Ovary (tissue), 9 donors: ENCODE measurements around the gene ITPK1. TPM values are rescaled to one million over a fixed set of nuclear protein-coding genes. Genes with fewer than 3 reads are reported as not detected.

Source experiments
- DNase-seq, 5 donors: peaks; one replicate each; pipeline ENCODE4 v3.0.0-alpha.2; 2019 to 2020
- H3K27ac ChIP-seq, 2 donors: fragments of 200-600 bp; one replicate each; pipeline versions ENCODE4 v1.5.1 to v1.8.0; 2019 to 2022
- H3K27me3 ChIP-seq: fragments of 200-600 bp; one replicate; pipeline ENCODE4 v1.8.0; 2022
- H3K36me3 ChIP-seq: fragments of 200-600 bp; sonication (generic); one replicate; pipeline ENCODE4 v1.5.1; 2019
- H3K4me1 ChIP-seq: one replicate; pipeline ENCODE4 v1.8.1; 2013; ENCODE audit warnings: mild to moderate bottlenecking, moderate library complexity; ENCODE audit not compliant: insufficient read depth
- H3K4me3 ChIP-seq: fragments of 200-600 bp; sonication (generic); one replicate; pipeline ENCODE4 v1.5.1; 2017
- H3K9me3 ChIP-seq, 2 donors: fragments of 200-600 bp in 1 of 2; sonication (generic) in 1 of 2; one replicate each; pipeline versions ENCODE4 v1.5.1 to v1.8.1; 2013 to 2019; ENCODE audit warnings: mild to moderate bottlenecking in 1 of 2, moderate library complexity in 1 of 2
- CTCF ChIP-seq, 3 donors: fragments of 450-650 bp in 2 of 3; fragments of 200-600 bp in 1 of 3; IDR thresholded peaks; one replicate each; pipeline versions ENCODE4 v1.5.1 to v1.8.0; 2016 to 2022; ENCODE audit warnings: antibody characterized with exemption in 3 of 3, mild to moderate bottlenecking in 1 of 3
- EP300 ChIP-seq: sonication (generic); formaldehyde crosslinking; IDR thresholded peaks from one replicate; pipeline ENCODE4 v1.6.1; 2017; ENCODE audit warnings: antibody characterized with exemption
- POLR2A ChIP-seq: fragments of 450-650 bp; IDR thresholded peaks from one replicate; pipeline ENCODE4 v1.6.1; 2017; ENCODE audit warnings: antibody characterized with exemption, mild to moderate bottlenecking, moderate library complexity
- WGBS, 3 donors: extraction: QIAGEN DNeasy Blood & Tissue Kit in 1 of 3; methylation state at CpG; one replicate each; pipeline versions ENCODE4 v1.1.5 to v1.1.7; 2013 to 2017; 5-methylcytosine and 5-hydroxymethylcytosine counted together
- intact Hi-C, 4 donors: fragments of 100-400 bp; cut with DNase I; formaldehyde crosslinking; loops; one replicate each; pipeline versions ENCODE4 v1.11.0 to v1.15.1; 2022 to 2023
- polyA plus RNA-seq, 2 donors: library from polyadenylated mRNA; stranded (reverse); fragments of 200-250 nt in 1 of 2; fragments of 350-450 nt in 1 of 2; fragmentation: Illumina TruSeq in 1 of 2; extraction: RNeasy Lipid Tissue Mini Kit (QIAGEN cat#74804) in 1 of 2; gene quantifications; one replicate each; pipeline ENCODE4 v1.2.3, GENCODE V29; 2013 to 2014
- total RNA-seq, 7 donors: library from RNA; depleted of rRNA in 2 of 7; stranded (reverse); fragments of >200 nt in 2 of 7; fragmentation: NEBNext Ultra II Directional in 3 of 7; extraction: Animal tissue kit (Norgen Biotek cat#: 25700) in 3 of 7; gene quantifications; one replicate each; pipeline versions ENCODE4 v1.1.0 to v1.2.4, GENCODE V29; 2016 to 2023
- donor health status: DM: no; HTN: no; CAD: no; lungs with moderate emphysema.
- donor health status: DM: no; HTN: no; CAD: no.
- donor health status: Bipolar disorder and iron deficiency.
- donor health status: DM: yes; HTN: yes; CAD: no.
- donor health status: DM: no; HTN: no; CAD: no.
- donor health status: DM: yes; HTN: yes; CAD: no.

Gene ITPK1
- total and polyA plus RNA-seq, 9 donors: 23.6 to 57.8 (median 49.3) TPM

DNA sequence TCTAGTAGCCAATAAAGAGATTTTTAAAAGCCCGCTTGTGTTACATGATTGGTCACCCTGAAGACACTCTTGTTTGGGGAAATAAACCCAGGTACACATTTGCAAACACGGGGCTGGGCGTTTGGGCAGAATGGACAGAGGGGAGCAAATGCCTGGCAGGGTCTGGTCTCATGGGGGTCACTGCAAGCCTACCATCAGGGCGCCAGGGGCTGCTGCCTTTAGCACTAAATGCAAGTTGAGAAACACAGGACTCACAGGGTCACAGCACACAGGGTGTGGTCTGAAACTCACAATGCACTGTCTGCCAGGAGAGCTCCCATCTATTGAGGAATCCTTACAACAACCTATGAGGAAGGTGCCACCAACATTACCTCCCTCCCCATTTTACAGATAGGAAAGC is 130.2 kb downstream of the ITPK1 start:
- Histone ChIP-seq H3K4me3 (no peak overlapping the region), H3K36me3 (no peaks in the 10 kb centered on the region), H3K9me3 (no peaks in the 10 kb centered on the region), H3K27ac (peak overlapping the region in 1 of 2 donors; percentile 75), H3K27me3 (no peaks in the 10 kb centered on the region), H3K4me1 (peaks cover 33% of the 10 kb centered on the region)
- DNase-seq: peak in 2 of 5 donors; percentile 17 to 33
- intact Hi-C loops: no loop called here
- WGBS, 3 donors: 85 to 93% (median 87%) methylated on average over 4 of the region's 4 CpGs
- no peak for TF ChIP-seq CTCF (IDR thresholded peaks at IDR 0.05)
- TF ChIP-seq EP300: no peak
- no peak for TF ChIP-seq POLR2A

DNA sequence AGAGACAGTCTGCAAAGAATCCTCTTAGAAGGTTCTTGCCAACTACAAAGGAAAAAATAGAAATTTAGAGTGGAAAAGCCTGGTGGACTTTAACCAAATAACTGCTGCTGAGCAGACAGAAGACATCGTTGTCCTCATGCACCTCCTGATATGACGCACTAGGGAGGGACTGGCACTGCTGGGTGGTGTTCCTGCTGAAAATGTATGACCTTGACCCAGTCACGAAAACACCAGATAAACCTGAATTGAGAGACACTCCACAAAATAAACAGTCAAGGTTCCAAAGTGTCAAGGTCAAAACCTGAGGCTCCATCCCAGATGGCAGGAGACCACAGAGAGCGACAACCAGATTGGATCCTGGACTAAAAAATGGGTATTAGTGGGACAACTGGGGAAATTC is 130.8 kb downstream of the ITPK1 start:
- TF ChIP-seq POLR2A (no peak), EP300 (no peak), CTCF (IDR thresholded peaks at IDR 0.05) (no peak)
- no peaks in the 10 kb centered on the region for H3K9me3 ChIP-seq
- 15 to 37% (median 28%) methylated on average over 4 of the region's 4 CpGs for WGBS, 3 donors
- H3K27ac ChIP-seq: peak overlapping the region in 1 of 2 donors; percentile 43
- H3K4me1 ChIP-seq: peaks cover 33% of the 10 kb centered on the region
- H3K4me3 ChIP-seq: no peak overlapping the region
- peak in 2 of 5 donors; percentile 16 to 43 for DNase-seq
- intact Hi-C loops: no loop called here
- no peaks in the 10 kb centered on the region for H3K27me3 ChIP-seq
- no peaks in the 10 kb centered on the region for H3K36me3 ChIP-seq

DNA sequence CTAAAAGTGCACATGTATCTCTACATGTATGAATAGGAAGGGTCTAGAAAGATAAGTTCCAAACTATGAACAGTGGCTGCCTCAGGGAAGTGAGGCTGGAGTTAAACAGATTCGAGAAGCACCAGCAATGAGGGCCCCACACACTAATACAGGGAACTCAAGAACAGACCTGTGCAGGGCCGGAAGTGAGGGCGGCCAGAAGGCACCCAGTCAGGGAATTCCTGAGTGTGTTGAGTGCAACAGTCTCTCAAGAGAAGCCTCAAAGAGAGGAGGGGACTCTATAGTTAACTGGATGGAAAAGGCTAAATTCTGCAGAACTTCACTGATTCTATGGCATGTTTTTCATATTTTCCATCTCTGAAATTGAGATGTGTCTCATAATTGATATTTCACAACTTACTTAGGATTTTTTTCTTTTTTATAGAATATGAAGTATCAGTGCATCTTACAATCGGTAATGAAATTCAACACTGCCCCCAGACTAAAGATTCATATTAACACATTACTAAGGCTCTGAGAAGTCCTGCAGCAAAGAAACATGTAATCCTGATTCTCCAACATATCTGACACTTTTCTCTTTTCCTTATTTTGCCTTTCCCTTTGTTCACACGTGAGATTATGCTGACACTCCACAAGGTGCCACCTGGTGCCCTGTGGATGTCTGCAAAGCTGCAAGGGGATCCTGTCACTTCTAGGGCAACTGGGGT is 131.5 kb downstream of the ITPK1 start:
- no peaks in the 10 kb centered on the region for H3K27me3 ChIP-seq
- intact Hi-C loops: no loop called here
- DNase-seq: peak in 2 of 5 donors; percentile 8 to 25
- H3K9me3 ChIP-seq: no peaks in the 10 kb centered on the region
- H3K4me1 ChIP-seq: peaks cover 33% of the 10 kb centered on the region
- H3K27ac ChIP-seq: peak overlapping the region in 1 of 2 donors; percentile 43
- H3K36me3 ChIP-seq: no peaks in the 10 kb centered on the region
- no peak overlapping the region for H3K4me3 ChIP-seq
- WGBS, 3 donors: 70 to 81% (median 80%) methylated on average over 5 of the region's 5 CpGs
- TF ChIP-seq POLR2A (no peak), EP300 (no peak), CTCF (IDR thresholded peaks at IDR 0.05) (no peak)

DNA sequence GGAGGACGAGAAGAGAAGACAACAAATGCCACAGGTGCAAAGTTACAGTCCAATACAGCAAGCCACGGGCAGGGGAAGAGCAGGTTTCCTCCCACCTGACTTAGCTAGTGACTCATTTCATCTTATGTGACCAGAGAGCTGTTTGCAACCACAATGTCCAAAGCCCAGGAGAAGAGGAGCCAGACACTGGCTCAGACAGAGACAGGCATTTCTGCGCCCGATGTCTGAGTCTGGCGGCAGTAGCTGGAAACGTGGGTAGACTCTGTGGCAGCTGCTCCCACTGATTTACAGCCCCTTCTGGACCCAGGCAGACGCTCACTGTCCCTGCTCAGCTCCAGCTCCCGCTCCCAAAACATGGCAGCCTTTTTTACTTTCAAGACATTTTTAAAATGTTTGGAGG is 132.8 kb downstream of the ITPK1 start:
- H3K27me3 ChIP-seq: no peaks in the 10 kb centered on the region
- intact Hi-C loops: no loop called here
- no peak overlapping the region for H3K27ac ChIP-seq
- no peaks in the 10 kb centered on the region for H3K9me3 ChIP-seq
- H3K4me1 ChIP-seq: peaks cover 28% of the 10 kb centered on the region
- TF ChIP-seq EP300 (no peak), POLR2A (no peak), CTCF (IDR thresholded peaks at IDR 0.05) (no peak)
- no peak overlapping the region for H3K4me3 ChIP-seq
- no peaks in the 10 kb centered on the region for H3K36me3 ChIP-seq
- DNase-seq: no peak
- WGBS, 3 donors: 88 to 94% (median 90%) methylated on average over 8 of the region's 8 CpGs
